NCI-H1417 (cell line): ENCODE results near the gene NSUN3.
"Not testable (repeated sequence)": the region's sequence is repeated elsewhere in the genome, so short reads cannot be mapped to it uniquely, and the experiment has no call there.

Source experiments
- DNase-seq, 3 experiments: peaks; one replicate each; lab custom pipeline; 2025; lab: John Stamatoyannopoulos, UW

NSUN3 gene

GRCh38 chr3:94069194-94069813, 6.4 kb downstream of the NSUN3 start:
- peak in 2 of 3 experiments; percentile 5 to 47 for DNase-seq

- no peak for DNase-seq
Measured at GRCh38 chr3:94070341-94070911, 7.6 kb downstream of the NSUN3 start.

GRCh38 chr3:94071713-94072284, 8.9 kb downstream of the NSUN3 start:
- DNase-seq: no peak

GRCh38 chr3:94076055-94076454, 13.2 kb downstream of the NSUN3 start:
- DNase-seq: no peak

- peak in 1 of 3 experiments; percentile 48 for DNase-seq
Measured at GRCh38 chr3:94080552-94080951, 17.7 kb downstream of the NSUN3 start.

- no peak for DNase-seq
Measured at GRCh38 chr3:94081884-94082283, 19.0 kb downstream of the NSUN3 start.

GRCh38 chr3:94082391-94082937, 19.6 kb downstream of the NSUN3 start:
- peak; percentile 53 to 88 (median 77) for DNase-seq

- no peak for DNase-seq
Measured at GRCh38 chr3:94083261-94083660, 20.4 kb downstream of the NSUN3 start.

GRCh38 chr3:94089126-94089525, 26.3 kb downstream of the NSUN3 start:
- DNase-seq: peak in 1 of 3 experiments; percentile 3

GRCh38 chr3:94092086-94092485, 29.2 kb downstream of the NSUN3 start:
- no peak for DNase-seq

GRCh38 chr3:94093151-94093550, 30.3 kb downstream of the NSUN3 start:
- DNase-seq: no peak

GRCh38 chr3:94095111-94095510, 32.2 kb downstream of the NSUN3 start:
- no peak for DNase-seq

GRCh38 chr3:94098452-94098851, 35.6 kb downstream of the NSUN3 start:
- peak in 1 of 3 experiments; percentile 26 for DNase-seq

- DNase-seq: no peak
Measured at GRCh38 chr3:94099311-94099710, 36.5 kb downstream of the NSUN3 start.

GRCh38 chr3:94101860-94102259, 39.0 kb downstream of the NSUN3 start:
- no peak for DNase-seq

GRCh38 chr3:94106268-94106667, 43.4 kb downstream of the NSUN3 start:
- no peak for DNase-seq

GRCh38 chr3:94110232-94110631, 47.4 kb downstream of the NSUN3 start:
- not testable (repeated sequence) for DNase-seq

GRCh38 chr3:94110854-94111253, 48.0 kb downstream of the NSUN3 start:
- no peak for DNase-seq

- DNase-seq: peak in 1 of 3 experiments; percentile 54
Measured at GRCh38 chr3:94114666-94115065, 51.8 kb downstream of the NSUN3 start.

- peak in 2 of 3 experiments; percentile 7 to 55 for DNase-seq
Measured at GRCh38 chr3:94115482-94115881, 52.6 kb downstream of the NSUN3 start.

GRCh38 chr3:94117729-94118128, 54.9 kb downstream of the NSUN3 start:
- no peak for DNase-seq

- peak in 1 of 3 experiments; percentile 21 for DNase-seq
Measured at GRCh38 chr3:94118390-94118789, 55.5 kb downstream of the NSUN3 start.

GRCh38 chr3:94121161-94121560, 58.3 kb downstream of the NSUN3 start:
- no peak for DNase-seq
